Central memory CD4-positive, alpha-beta T cell (primary cell): ENCODE measurements around the gene CGNL1.

Source experiments
- DNase-seq: peaks from one replicate; pipeline ENCODE4 v3.0.0; 2022

Gene CGNL1

DNA sequence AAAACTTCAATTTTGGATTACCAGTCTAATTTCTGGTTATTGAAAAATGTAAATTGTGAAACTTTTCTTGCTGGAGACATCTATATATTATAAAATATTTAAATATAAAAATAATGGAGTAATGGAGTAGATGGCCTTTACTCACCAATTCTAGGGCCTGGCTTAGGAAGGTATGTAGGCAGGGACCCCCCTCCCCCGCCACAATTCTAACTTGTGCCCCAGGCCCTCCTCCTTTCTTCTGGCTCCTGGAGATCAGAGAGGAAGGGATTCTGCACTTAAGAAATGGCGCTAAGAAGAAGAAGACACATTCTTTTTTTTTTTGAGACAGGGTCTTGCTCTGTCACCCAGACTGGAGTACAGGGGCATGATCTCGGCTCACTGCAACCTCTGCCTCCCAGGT is 49.5 kb downstream of the CGNL1 start:
- no peak for DNase-seq

DNA sequence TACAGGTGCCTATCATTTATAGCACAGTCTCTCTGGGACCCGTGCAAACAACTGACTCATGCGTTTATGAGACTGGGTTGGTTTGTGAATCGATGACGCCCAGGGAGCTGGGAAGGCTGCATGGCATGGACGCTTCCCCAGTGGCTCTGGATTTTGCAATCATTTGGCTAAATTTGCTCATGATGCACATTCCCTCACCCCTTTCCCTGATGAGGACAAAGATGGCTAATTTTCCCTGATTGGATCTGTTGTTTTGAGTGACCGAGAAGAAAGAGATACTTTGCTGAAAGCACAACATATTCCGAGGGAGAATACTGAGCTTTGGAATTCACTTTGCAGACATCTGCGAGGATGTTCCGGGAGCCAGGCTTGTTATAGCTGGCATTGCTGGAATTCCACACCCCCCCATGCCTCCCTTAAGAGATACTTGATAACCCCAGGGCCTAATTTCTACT is 51.1 kb downstream of the CGNL1 start:
- no peak for DNase-seq

DNA sequence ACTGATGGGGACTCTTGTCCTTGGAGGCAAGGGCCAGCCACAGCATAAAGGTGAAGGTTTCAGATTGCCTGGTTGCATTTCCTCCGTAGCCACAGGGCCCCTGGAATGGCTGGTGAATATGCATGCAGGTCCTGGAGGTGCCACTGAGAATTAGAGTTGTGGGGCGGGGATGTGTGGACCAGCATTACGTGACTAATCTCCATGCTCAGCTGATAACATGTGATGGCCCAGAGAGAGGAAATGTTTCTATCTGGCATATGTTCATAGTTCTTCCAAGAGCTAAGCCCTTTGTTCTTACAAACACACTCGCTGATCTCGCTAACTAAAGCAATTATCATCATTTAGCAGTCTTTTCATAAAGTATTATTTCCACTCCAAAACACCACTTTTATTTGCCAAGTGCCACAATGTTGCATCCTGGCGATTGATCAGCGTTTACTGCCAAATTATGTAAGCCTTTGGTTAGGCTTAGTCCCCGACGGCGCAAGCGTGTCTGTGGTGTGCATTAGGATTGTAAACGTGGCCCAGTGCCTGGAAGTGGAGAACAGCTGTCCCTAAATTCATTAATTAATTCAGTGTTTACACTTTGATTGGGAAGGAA is 55.9 kb downstream of the CGNL1 start:
- DNase-seq = no peak

DNA sequence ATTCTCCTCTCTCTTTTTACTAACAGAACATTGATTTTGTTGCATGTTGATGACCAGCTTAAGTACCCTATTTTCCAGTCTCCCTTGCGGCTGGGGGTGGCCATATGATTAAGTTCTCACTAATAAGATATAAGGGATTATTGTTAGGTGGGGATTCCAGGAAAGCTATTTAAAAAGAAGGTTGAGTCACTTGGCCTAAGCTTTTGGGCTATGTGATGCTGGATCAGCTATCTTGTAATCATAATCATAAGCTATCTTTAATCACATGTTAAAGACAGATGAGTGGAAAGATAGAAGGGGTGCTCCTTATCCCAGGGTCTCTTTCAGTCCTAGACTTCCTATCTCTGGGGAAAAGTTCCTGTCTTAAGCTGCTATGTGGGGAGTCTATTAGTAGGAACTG is 59.9 kb downstream of the CGNL1 start:
- no peak for DNase-seq

DNA sequence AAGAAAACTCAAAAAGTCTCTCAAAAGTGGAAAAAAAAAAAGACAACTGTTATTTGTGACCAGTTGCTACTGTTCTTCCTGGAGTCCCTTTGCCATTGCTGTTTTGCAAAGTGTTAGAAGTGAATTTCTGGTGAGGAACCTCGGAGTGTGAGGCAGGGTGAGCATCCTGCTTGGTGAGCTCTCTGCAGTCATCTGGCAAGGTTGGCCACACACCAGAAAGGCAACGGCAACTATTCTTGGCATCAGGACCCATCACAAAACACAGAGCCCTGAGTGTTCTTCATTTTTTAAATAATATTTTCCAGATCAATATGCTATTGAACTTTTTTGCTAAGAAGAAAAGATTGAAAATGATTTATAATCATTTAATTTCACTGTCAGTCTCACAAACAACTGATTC is 60.7 kb downstream of the CGNL1 start:
- DNase-seq = no peak

DNA sequence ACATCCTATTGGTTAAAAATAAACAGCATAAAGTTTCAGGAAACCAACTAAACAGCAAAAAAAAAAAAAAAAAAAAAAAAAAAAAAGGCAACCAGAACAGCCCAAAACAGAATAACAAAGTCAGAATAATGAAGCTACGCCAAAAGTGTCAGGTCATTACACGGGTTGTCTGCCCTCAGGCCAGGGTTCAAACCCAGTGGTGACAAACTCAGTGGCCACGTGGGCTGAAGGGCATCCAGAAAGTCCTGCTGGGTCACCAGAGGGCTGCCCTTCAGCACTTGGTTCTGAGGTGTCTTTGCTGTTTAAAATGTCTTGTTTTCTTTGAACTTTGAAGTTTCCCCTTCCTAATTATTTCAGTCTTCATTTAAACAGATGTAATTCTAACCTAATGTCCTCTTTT is 61.3 kb downstream of the CGNL1 start:
- no peak for DNase-seq

DNA sequence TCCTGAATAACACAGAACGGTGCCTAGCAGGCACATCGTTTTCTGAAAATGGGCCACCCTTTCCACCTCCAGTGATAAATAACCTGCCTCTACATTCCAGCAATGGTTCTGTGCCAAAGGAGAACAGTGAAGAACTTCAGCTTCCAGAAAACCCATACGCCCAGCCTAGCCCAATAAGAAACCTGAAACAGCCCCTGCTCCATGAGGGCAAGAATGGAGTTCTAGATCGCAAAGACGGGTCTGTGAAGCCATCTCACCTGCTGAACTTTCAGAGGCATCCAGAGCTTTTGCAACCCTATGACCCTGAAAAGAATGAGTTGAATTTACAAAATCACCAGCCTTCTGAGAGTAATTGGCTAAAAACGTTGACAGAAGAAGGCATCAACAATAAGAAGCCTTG is 61.9 kb downstream of the CGNL1 start:
- no peak for DNase-seq

DNA sequence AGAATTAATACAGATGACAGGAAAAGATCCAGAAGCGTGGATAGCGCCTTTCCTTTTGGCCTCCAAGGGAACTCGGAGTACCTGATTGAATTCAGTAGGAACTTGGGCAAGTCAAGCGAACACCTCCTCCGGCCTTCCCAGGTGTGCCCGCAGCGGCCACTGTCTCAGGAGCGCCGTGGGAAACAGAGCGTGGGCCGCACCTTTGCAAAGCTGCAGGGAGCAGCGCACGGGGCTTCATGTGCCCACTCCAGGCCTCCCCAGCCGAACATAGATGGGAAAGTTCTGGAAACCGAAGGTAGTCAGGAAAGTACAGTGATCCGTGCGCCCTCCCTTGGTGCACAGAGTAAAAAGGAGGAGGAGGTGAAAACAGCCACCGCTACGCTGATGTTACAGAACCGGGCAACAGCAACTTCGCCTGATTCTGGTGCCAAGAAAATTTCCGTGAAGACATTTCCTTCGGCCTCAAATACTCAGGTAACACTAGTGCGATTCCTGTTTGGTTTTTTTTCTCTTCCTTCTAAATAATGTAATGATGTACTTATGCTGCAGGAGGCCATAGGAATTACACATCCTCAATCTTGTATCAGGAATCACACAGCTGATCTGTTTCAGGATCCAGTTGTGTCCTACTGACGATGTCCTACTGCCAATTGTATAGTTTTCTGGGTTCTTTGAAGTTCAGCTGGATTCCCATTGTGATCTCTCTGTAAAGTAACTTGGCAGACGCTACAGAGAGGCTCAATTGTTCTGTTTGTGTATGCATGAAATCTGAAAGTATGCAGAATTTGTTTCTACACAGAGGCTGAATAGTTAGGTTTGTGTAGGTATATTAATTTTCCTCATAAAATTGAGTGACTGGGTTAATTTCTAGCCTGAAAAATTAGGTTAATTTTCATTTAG is 63.1 kb downstream of the CGNL1 start:
- no peak for DNase-seq

DNA sequence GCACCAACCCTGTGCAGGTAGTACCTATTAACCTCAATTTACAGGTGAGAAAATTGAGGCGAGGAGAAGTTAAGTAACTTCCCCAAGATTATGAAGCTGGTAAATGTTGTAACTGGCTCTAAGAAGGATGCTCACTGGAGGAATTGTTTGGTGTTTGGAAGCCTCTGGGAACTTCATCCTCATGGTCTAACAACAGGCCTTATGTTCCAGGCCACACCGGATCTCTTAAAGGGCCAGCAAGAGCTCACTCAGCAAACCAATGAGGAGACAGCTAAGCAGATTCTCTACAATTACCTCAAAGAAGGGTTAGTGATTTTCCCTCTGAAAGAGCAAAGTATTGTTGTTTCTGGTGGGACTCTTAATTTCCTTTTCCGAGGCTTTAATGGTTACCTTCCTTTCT is 63.9 kb downstream of the CGNL1 start:
- no peak for DNase-seq

DNA sequence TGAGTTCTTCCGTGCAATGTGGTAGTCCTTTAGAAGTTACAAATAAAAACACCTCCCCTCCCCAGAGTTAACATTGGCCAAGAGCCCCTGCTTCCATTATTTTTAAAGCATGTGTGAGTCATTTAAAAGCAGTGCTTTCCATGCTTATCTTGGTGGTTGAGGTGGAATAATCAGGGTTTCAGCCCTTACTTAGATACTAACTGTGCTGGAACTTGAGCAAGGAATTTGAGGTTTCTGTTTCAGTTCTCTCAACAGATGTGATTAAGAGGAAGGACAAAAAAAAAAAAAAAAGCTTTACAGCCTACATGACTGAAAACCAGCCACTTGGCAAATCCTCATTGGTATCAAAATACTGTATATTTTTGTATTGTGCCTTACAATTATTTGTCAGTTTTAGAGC is 64.5 kb downstream of the CGNL1 start:
- no peak for DNase-seq

DNA sequence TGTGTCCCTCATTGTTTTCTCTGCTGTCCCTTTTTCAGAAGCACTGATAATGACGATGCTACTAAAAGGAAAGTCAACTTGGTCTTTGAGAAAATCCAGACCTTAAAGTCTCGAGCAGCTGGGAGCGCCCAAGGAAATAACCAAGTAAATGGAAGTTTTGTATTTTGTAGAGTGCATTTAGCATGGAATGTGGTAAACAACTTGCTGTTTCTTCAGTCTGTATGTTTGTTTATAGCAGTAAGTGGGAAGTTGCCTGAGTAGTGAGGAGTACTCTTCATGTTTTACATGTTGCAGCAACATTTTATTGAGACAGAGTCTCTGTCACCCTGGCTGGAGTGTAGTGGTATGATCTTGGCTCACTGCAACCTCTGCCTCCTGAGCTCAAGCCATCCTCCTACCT is 66.0 kb downstream of the CGNL1 start:
- no peak for DNase-seq

DNA sequence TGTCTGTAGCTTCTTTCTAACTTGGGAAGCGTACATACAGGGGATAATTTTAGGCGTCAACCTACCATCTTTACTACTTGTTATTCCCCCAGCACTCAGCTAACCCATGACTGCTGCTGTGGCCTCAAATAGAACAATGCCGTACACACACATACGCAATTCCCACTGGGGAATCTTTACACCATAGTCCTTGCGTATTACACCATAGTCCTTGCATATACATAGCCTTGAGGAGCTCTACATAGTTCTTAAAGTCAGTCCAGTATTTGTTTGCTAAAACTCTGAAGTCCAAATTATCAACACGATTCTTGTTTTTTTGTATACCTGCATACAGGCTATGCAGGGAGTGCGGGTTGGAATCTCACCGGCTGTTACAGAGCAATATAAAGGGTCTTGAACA is 67.2 kb downstream of the CGNL1 start:
- no peak for DNase-seq

DNA sequence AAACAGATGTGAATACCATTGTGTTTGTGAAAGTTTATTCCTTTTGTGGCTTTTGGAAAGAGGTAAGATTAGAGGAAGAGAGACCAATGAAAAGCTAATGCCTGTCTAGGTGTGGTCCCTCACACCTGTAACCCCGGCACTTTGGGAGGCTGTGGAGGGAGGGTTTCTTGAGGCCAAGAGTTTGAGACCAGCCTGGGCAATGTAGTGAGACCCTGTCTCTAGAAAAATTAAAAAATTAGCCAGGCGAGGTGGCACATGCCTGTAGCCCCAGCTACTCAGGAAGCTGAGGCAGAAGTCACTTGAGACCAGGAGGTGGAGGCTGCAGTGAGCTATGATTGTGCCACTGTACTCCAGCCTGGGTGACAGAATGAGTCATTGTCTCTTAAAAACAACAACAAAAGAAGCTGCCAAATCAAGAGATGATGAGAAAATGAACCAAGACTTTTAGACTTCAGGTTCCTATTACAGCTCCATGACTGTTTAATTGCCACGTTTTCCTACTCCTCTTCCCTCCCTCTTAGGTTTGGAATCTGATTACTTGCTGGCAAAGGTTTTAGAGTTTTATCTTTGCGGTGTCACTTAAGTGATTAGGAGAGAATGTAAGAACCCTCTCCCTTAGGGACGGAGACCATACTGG is 68.7 kb downstream of the CGNL1 start:
- DNase-seq = no peak

DNA sequence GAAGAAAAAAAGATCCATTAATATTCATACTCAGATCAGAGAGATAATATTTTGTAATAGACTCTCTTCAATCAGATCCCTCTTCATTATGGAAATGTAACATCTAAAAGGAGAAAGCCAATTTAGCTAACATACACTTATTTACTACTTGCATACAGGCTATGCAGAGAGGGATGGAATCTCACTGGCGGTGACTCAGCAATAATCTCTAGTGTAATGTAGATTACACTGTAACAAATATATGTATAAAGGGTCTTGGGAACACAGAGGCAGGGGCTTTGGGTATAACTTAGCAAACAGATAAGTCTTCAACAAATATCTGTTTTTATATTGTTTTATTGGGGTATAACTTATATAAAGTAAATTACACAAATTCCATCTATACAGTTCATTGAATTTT is 69.6 kb downstream of the CGNL1 start:
- DNase-seq = no peak

DNA sequence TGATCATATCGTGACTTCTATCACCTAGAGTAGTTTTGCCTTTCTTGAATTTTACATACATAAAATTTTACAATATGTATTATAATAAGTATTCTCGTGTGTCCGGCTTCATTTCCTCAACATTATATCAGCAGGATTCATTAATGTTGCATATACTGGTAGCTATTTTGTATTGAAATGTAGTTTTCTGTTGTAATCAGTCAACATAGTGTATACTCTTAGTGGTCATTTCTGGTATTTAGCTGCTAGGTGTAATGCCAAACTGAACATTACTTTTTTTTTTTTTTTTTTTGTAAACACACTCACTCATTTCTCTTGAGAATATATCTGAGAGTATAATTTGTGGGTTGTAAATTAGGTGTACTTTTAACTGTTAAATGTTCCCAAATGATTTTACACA is 70.1 kb downstream of the CGNL1 start:
- DNase-seq = no peak

DNA sequence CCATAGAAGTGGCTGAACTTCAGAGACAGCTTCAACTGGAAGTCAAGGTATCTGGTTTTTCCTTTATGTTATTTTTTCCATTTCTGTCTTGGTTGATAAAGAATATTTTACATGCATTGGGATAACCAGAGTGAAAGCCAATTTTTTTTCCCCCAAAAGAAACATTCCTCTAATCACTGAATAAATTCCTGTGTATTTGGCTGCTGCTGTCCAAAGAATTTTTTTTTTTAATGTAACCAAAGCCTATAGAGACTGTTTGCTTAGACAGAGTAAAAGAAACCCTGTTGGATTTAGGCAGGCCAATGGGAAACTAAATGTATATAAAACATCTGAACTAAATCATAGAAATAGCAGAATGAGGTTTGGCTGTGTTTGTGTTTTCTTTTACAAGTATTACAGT is 75.2 kb downstream of the CGNL1 start:
- no peak for DNase-seq

DNA sequence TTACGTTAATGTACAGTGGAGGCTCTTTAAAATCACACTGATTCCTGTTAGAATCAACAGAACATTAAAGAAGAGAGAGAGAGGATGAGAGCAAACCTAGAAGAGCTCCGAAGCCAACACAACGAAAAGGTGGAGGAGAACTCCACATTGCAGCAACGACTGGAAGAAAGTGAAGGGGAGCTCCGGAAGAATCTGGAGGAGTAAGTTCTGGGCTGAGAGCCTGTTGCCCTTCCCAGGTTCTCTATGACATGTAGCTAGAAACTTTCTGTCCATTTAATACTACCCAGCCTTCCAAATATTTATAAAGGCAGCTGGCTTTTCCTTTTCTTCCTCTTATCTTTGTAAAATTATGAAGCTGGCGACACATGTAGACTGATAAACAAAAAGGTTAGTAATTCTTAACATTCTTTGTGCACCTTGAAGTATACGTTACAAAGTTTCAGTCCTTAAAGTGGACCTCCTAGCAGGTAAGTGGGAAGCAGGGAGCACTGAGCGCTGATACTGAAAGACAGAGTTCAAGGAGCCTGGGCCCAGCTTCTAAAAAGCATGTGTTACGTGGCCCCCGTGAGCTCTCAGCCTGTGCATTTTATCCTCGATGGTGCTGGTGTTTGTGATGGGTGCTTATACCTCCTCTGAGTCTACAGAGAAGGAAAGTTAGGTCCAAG is 75.9 kb downstream of the CGNL1 start:
- DNase-seq = no peak

DNA sequence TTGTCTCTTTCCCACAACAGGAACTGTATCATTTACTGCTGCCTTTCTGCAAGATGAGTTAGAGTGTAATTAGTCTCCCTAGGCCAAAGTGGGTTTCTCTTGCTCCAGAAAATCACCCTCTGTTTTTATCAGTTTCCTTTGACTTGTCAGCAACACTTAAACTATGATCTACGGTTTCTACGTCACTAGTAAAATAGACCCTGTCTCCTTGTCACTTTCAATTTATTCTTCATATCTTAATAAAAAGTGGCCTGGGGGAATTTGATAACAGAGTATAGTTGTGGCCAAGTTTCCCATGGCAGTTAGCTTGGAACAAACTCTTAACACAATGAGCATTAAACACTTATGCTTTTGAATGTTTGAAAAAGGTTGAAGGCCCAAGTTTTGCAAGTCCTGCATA is 79.6 kb downstream of the CGNL1 start:
- DNase-seq = no peak

DNA sequence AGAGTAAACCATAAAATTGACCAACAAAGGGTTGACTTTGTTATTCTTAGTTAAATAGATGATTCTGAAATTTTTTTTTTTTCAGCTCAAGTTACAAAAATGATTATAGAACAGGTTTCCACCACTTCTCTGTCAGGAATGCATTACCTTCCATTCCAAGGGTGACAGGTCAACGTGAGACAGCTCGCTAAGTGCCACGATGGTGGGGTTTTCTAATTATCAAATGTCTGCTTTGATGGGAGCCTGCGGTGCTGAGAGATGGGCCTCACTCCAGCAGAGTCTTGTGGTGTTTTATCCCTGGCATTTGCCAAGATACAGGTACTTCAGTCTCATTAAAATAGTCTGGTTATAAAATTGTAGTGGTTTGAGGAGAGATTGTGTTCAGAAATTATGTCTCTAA is 80.3 kb downstream of the CGNL1 start:
- DNase-seq = no peak

DNA sequence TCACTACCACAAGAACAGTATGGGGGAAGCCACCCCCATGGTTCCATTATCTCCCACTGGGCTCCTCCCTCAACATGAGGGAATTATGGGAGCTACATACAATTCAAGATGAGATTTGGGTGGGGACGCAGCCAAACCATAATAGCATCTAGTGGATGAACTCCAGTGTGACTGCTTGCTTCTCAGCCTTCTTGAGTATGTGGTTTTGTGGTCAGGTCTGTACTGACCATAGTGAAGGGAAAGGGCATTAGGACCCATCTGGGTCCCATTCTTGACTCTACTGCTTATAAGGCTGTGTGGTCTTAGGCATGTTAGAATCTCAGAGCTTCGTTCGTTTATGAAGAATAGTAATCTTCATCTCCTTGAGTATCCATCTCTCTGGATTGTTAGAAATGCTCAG is 81.4 kb downstream of the CGNL1 start:
- DNase-seq = no peak

DNA sequence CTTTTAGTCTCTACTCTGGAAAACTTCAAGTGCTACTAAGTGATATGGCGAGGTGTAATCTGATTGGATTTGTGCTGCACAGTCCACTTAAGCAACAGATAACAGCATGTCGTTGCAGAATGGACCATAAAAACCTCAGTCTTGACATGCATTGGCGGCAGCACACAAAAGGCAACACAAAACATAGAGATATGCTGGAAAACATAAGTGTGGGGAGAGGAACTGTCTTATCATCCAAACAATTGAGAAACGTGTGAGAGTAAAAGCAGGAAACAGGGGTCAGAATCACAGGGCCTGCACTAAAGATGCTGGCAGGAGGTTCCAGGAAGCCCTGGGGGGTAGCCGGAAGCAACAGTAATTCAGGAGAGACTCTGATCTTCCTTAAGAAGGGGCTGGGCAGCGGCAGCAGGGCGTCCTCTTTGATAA is 82.1 kb downstream of the CGNL1 start:
- no peak for DNase-seq

DNA sequence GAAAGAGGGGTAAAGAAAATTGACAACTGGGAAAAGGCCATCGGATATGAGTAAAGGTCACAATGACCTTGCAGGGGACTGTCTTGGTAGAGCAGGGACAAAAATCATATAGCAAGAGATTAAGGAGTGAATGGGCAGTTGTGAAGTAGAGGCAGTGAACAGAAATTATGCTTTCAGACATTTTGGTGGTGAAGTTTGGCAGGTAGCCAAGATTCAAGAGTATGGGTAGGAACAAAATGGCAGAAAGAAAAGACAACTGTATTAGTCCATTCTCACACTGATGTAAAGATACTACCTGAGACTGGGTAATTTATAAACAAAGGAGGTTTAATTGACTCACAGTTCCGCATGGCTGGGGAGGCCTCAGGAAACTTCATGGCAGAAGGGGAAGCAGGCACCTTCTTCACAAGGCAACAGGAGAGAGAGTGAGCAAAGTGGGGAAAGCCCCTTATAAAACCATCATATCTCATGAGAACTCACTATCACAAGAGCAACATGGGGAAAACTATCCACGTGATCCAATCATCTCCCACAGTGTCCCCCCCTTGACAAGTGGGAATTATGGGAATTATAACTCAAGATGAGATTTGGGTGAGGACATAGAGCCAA is 84.0 kb downstream of the CGNL1 start:
- no peak for DNase-seq

DNA sequence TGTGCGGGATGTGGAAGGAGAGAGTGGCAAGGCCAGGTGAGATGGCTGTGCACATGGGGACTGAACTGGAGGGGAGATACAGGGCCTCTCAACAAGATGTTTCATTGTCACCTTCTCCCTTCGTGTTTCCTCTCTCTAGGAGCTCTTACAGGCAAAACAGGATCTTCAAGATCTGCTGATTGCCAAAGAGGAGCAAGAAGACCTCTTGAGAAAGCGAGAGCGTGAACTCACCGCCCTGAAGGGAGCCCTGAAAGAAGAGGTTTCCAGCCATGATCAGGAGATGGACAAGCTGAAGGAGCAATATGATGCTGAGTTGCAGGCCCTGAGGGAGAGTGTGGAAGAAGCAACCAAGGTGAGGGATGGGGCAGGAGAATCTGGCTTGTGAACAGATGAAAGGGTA is 85.2 kb downstream of the CGNL1 start:
- DNase-seq = no peak
